Astrocyte (in vitro differentiated cells and primary cell): ENCODE data around the gene DLGAP1. TPM values are rescaled to one million over a fixed set of nuclear protein-coding genes. Genes with fewer than 3 reads are reported as not detected.

Experiments
- DNase-seq: peaks from one replicate; pipeline ENCODE4 v3.0.0-alpha.2; 2010; ENCODE audit warnings: low read depth
- FAIRE-seq: peaks from 2 replicates; lab custom pipeline; 2011; peaks lifted over from hg19 to GRCh38; lab: Jason Lieb, UNC
- H2AFZ ChIP-seq: 2 replicates; pipeline ENCODE4 v1.6.0; 2012; ENCODE audit warnings: low read depth, low read length, inconsistent platforms
- H3K27ac ChIP-seq: 2 replicates; pipeline ENCODE4 v1.5.1; 2011; ENCODE audit warnings: low read depth, low read length, inconsistent platforms
- H3K27me3 ChIP-seq: 2 replicates; pipeline ENCODE4 v1.6.0; 2011; ENCODE audit warnings: low read length, inconsistent platforms; ENCODE audit not compliant: insufficient read depth
- H3K36me3 ChIP-seq: 2 replicates; pipeline ENCODE4 v1.5.1; 2011; ENCODE audit warnings: low read length, inconsistent platforms; ENCODE audit not compliant: insufficient read depth
- H3K4me1 ChIP-seq: 2 replicates; pipeline ENCODE4 v1.5.1; 2011; ENCODE audit warnings: low read length, inconsistent platforms; ENCODE audit not compliant: insufficient read depth
- H3K4me2 ChIP-seq: 2 replicates; pipeline ENCODE4 v1.6.0; 2012; ENCODE audit warnings: low read length, inconsistent platforms
- H3K4me3 ChIP-seq: 2 replicates; pipeline ENCODE4 v1.5.1; 2011; ENCODE audit warnings: low read depth, mild to moderate bottlenecking, low read length, inconsistent platforms; ENCODE audit not compliant: insufficient read depth
- H3K79me2 ChIP-seq: 2 replicates; pipeline ENCODE4 v1.6.0; 2012; ENCODE audit warnings: mild to moderate bottlenecking, low read length, inconsistent platforms; ENCODE audit not compliant: insufficient read depth
- H3K9ac ChIP-seq: 2 replicates; pipeline ENCODE4 v1.6.0; 2012; ENCODE audit warnings: mild to moderate bottlenecking, low read length, inconsistent platforms
- H3K9me3 ChIP-seq: 2 replicates; pipeline ENCODE4 v1.5.1; 2012; ENCODE audit warnings: low read depth, mild to moderate bottlenecking, low read length, inconsistent platforms; ENCODE audit not compliant: insufficient read depth
- H4K20me1 ChIP-seq: 2 replicates; pipeline ENCODE4 v1.6.0; 2012; ENCODE audit warnings: low read length, inconsistent platforms; ENCODE audit not compliant: insufficient read depth
- H3K27ac Mint-ChIP-seq: one replicate; pipeline ENCODE4 v1.8.0; 2021; ENCODE audit warnings: mild to moderate bottlenecking, mixed read lengths; ENCODE audit not compliant: unreplicated experiment
- H3K27me3 Mint-ChIP-seq: one replicate; pipeline ENCODE4 v1.8.0; 2021; ENCODE audit warnings: low read depth, mixed read lengths; ENCODE audit not compliant: unreplicated experiment
- H3K36me3 Mint-ChIP-seq: one replicate; pipeline ENCODE4 v1.8.0; 2021; ENCODE audit warnings: low read depth, mixed read lengths; ENCODE audit not compliant: unreplicated experiment
- H3K4me1 Mint-ChIP-seq: one replicate; pipeline ENCODE4 v1.8.0; 2021; ENCODE audit warnings: low read depth, mixed read lengths; ENCODE audit not compliant: unreplicated experiment
- H3K4me3 Mint-ChIP-seq: one replicate; pipeline ENCODE4 v1.8.0; 2021; ENCODE audit warnings: mild to moderate bottlenecking, moderate library complexity, mixed read lengths; ENCODE audit not compliant: unreplicated experiment
- H3K9me3 Mint-ChIP-seq: one replicate; pipeline ENCODE4 v1.8.0; 2021; ENCODE audit warnings: mild to moderate bottlenecking, mixed read lengths; ENCODE audit not compliant: unreplicated experiment
- EZH2 ChIP-seq: IDR thresholded peaks from 2 replicates; pipeline ENCODE4 v1.6.1; 2012; ENCODE audit warnings: mild to moderate bottlenecking, low read length, inconsistent platforms; ENCODE audit not compliant: insufficient read depth
- total RNA-seq: library from RNA; stranded (reverse); gene quantifications from 2 replicates; pipeline ENCODE4 v1.2.1, GENCODE V29; 2021
- TF ChIP-seq, protein P1 (sequence below): IDR thresholded peaks from 2 replicates; pipeline ENCODE4 v1.5.1; 2011; ENCODE audit warnings: low read depth, mild to moderate bottlenecking, inconsistent platforms, low read length, moderate library complexity; ENCODE audit not compliant: insufficient read depth

DLGAP1 gene
- total RNA-seq, 1 donor from 2014 or later, result 2.3 TPM

DNA sequence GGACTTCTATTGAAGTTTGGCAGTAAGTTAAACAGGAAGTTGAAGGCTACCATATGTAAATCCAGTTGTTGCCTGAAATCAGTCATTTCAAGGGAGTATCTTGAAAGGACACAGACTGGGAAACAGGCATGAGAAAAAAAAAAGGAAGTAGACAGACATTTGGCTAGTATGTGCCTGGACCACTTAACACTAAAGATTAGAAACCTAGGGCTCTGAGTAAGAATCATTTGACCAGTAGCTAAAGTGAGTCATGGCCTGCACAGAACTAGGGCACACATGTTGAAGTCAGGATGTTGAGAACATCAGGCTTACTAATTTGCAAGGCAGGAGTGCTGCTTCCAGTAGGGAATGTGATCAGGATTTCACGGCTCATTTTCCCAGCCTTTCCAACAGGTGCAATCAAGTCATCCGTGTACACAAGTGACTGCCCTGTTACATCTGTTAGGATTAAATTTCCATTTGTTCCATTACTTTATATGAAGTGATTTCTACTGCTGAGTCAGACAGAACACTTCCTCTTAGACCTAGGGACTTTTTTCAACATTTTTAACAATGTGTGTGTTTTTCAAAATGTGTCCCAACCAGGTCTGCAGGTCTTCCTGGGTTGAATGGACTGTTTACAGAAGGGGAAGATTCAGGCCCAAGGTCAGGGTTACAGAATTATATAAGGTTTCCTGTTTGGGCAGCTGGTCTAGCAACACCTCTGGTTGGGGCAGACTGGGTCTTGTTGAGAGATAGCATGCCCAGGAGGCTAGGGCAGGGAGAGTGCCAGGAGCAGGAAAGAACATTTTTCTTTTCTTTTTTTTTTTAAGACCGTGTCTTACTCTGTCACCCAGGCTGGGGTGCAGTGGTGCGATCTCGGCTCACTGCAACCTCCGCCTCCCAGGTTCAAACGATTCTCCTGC lies 859.5 kb downstream of the DLGAP1 start:
- Mint-ChIP-seq H3K27me3 (no peaks in the 10 kb centered on the region), H3K27ac (peak overlapping the region; percentile 100), H3K9me3 (no peaks in the 10 kb centered on the region), H3K36me3 (no peaks in the 10 kb centered on the region), H3K4me1 (peaks cover 42% of the 10 kb centered on the region), H3K4me3 (peak overlapping the region; percentile 92)
- H3K9ac ChIP-seq, result peak overlapping the region; percentile 88
- peaks cover 5% of the 10 kb centered on the region for H3K79me2 ChIP-seq
- no peaks in the 10 kb centered on the region for H4K20me1 ChIP-seq
- H3K36me3 ChIP-seq, result no peaks in the 10 kb centered on the region
- H3K4me1 ChIP-seq, result peaks cover 44% of the 10 kb centered on the region
- no peak for TF ChIP-seq EZH2
- TF ChIP-seq, protein P1, sequence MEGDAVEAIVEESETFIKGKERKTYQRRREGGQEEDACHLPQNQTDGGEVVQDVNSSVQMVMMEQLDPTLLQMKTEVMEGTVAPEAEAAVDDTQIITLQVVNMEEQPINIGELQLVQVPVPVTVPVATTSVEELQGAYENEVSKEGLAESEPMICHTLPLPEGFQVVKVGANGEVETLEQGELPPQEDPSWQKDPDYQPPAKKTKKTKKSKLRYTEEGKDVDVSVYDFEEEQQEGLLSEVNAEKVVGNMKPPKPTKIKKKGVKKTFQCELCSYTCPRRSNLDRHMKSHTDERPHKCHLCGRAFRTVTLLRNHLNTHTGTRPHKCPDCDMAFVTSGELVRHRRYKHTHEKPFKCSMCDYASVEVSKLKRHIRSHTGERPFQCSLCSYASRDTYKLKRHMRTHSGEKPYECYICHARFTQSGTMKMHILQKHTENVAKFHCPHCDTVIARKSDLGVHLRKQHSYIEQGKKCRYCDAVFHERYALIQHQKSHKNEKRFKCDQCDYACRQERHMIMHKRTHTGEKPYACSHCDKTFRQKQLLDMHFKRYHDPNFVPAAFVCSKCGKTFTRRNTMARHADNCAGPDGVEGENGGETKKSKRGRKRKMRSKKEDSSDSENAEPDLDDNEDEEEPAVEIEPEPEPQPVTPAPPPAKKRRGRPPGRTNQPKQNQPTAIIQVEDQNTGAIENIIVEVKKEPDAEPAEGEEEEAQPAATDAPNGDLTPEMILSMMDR, result no peak
- FAIRE-seq, result no peak
- no peaks in the 10 kb centered on the region for H3K27me3 ChIP-seq
- peak; percentile 99 for DNase-seq
- H2AFZ ChIP-seq, result no peak overlapping the region
- peak overlapping the region; percentile 87 for H3K4me2 ChIP-seq
- peak overlapping the region; percentile 98 for H3K27ac ChIP-seq
- no peaks in the 10 kb centered on the region for H3K9me3 ChIP-seq
- peak overlapping the region; percentile 61 for H3K4me3 ChIP-seq

DNA sequence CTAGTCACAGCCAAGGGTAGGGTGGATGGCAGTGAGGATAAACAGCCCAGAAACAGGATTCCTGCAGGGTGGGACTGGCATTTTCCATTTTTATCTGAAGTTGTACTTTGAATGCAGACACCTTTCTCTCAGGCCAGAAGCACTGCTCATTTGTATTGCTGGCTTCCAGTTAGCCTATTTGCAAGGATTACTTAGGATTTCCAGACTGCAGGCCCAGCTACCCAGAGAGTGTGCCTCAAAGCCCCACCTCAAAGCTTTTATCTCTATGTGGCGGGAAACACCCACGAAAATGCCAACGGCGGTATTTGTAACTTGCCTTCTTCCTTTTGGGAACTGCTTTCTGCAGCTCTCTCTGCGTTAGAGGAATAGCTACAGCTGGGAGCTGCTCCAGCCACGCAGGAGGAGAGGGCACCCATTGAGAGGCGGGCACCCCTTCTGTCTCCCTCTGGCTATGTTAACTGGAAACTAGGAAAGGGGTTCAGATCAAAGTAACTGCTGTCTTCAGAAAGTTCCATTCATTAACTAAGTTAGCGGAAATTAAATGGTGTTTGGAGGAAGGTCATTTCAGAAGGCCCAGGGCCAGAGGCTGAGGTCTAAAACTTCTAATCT lies 860.2 kb downstream of the DLGAP1 start:
- Histone ChIP-seq H2AFZ (peak overlapping the region; percentile 7), H3K4me1 (peaks cover 44% of the 10 kb centered on the region), H3K27ac (peak overlapping the region; percentile 98), H3K4me3 (peak overlapping the region; percentile 61), H3K27me3 (no peaks in the 10 kb centered on the region), H4K20me1 (no peaks in the 10 kb centered on the region), H3K9me3 (no peaks in the 10 kb centered on the region), H3K9ac (peak overlapping the region; percentile 88), H3K4me2 (peak overlapping the region; percentile 87), H3K36me3 (no peaks in the 10 kb centered on the region), H3K79me2 (peaks cover 5% of the 10 kb centered on the region)
- H3K27me3 Mint-ChIP-seq, result no peaks in the 10 kb centered on the region
- FAIRE-seq (no peak), DNase-seq (peak; percentile 65)
- H3K4me1 Mint-ChIP-seq, result peaks cover 42% of the 10 kb centered on the region
- no peaks in the 10 kb centered on the region for H3K9me3 Mint-ChIP-seq
- H3K4me3 Mint-ChIP-seq, result peak overlapping the region; percentile 92
- no peak for TF ChIP-seq EZH2
- TF ChIP-seq, protein P1, result no peak
- H3K27ac Mint-ChIP-seq, result peak overlapping the region; percentile 100
- H3K36me3 Mint-ChIP-seq, result no peaks in the 10 kb centered on the region
